OCI-LY7 (cell line): ENCODE results near the gene XYLT1. TPM values are rescaled to one million over a fixed set of nuclear protein-coding genes. Genes with fewer than 3 reads are reported as not detected.

Experiments used
- BruUV-seq: library from RNA; stranded (reverse); fragments of 400-500 nt; replicated peaks from 2 replicates; lab custom pipeline; 2021; lab: Mats Ljungman, UMichigan
- CTCF ChIA-PET: fragments of 300-600 bp; sonication (Branson Sonifier 250); formaldehyde crosslinking; loops from one replicate; lab custom pipeline; 2022; ENCODE audit warnings: antibody characterized with exemption; ENCODE audit not compliant: unreplicated experiment; lab: Charles Lee
- POLR2A ChIA-PET: fragments of 300-600 bp; sonication (Branson Sonifier 250); formaldehyde crosslinking; loops from one replicate; lab custom pipeline; 2022; ENCODE audit warnings: antibody characterized with exemption; lab: Charles Lee
- DNase-seq: peaks from one replicate; pipeline ENCODE4 v3.0.0-alpha.2; 2015; ENCODE audit warnings: low spot score
- H2AFZ ChIP-seq: fragments of 200-600 bp; sonication (generic), shearing (Covaris generic); 2 replicates; pipeline ENCODE4 v1.6.1; 2014; ENCODE audit warnings: mild to moderate bottlenecking, antibody characterized with exemption, low read length, moderate library complexity
- H3K27ac ChIP-seq: fragments of 200-600 bp; sonication (generic); 2 replicates; pipeline ENCODE4 v1.5.1; 2014; ENCODE audit warnings: mixed run types, low read depth, mild to moderate bottlenecking, moderate library complexity, low read length, inconsistent platforms; ENCODE audit not compliant: poor library complexity, severe bottlenecking
- H3K36me3 ChIP-seq: fragments of 200-600 bp; sonication (generic); 2 replicates; pipeline ENCODE4 v1.6.1; 2014; ENCODE audit warnings: mild to moderate bottlenecking, antibody characterized with exemption, low read length, moderate library complexity, mixed read lengths; ENCODE audit not compliant: insufficient read depth
- H3K4me1 ChIP-seq: fragments of 200-600 bp; sonication (generic); 2 replicates; pipeline ENCODE4 v1.5.1; 2014; ENCODE audit warnings: mild to moderate bottlenecking, low read length; ENCODE audit not compliant: insufficient read depth, poor library complexity, severe bottlenecking
- H3K4me2 ChIP-seq: fragments of 200-600 bp; sonication (generic); 2 replicates; pipeline ENCODE4 v1.6.1; 2014; ENCODE audit warnings: mild to moderate bottlenecking, low read length
- H3K4me3 ChIP-seq: fragments of 200-600 bp; sonication (generic); 2 replicates; pipeline ENCODE4 v1.5.1; 2014; ENCODE audit warnings: mild to moderate bottlenecking, low read depth, low read length; ENCODE audit not compliant: poor library complexity, severe bottlenecking
- H3K79me2 ChIP-seq: fragments of 200-600 bp; sonication (generic); 2 replicates; pipeline ENCODE4 v1.6.1; 2016; ENCODE audit warnings: low read depth, mild to moderate bottlenecking, low read length, moderate library complexity, mixed read lengths; ENCODE audit not compliant: insufficient read depth
- H3K9me2 ChIP-seq: fragments of 200-600 bp; sonication (generic); 2 replicates; pipeline ENCODE4 v1.6.1; 2016; ENCODE audit warnings: mild to moderate bottlenecking, low read length, mixed read lengths; ENCODE audit not compliant: insufficient read depth
- H3K9me3 ChIP-seq: fragments of 200-600 bp; sonication (generic); 2 replicates; pipeline ENCODE4 v1.6.1; 2014; ENCODE audit warnings: mild to moderate bottlenecking, mixed run types, low read length, mixed read lengths
- H4K20me1 ChIP-seq: fragments of 200-600 bp; sonication (generic); 2 replicates; pipeline ENCODE4 v1.6.1; 2014; ENCODE audit warnings: mild to moderate bottlenecking, antibody characterized with exemption, low read length, moderate library complexity, mixed read lengths; ENCODE audit not compliant: insufficient read depth
- EZH2phosphoT487 ChIP-seq: fragments of 200-600 bp; sonication (generic); IDR thresholded peaks from 2 replicates; pipeline ENCODE4 v1.6.1; 2018; ENCODE audit warnings: low read depth, borderline replicate concordance, mild to moderate bottlenecking, mixed run types, antibody characterized with exemption, low read length, moderate library complexity, mixed read lengths
- intact Hi-C: fragments of 100-400 bp; cut with micrococcal nuclease; formaldehyde crosslinking; loops from one replicate; pipeline ENCODE4 v1.10.0; 2022; ENCODE audit not compliant: unreplicated experiment
- total RNA-seq, 2 experiments: library from RNA; depleted of rRNA in 1 of 2; stranded (reverse); fragments of >200 nt in 1 of 2; shearing (Covaris generic) in 1 of 2; gene quantifications; 2 replicates each; pipeline ENCODE4 v1.2.3, GENCODE V29; 2014 to 2022
- TF ChIP-seq, protein P1 (sequence below): fragments of 200-600 bp; sonication (generic); conservative IDR thresholded peaks from 2 replicates; pipeline ENCODE4 v1.5.1; 2014; ENCODE audit warnings: mild to moderate bottlenecking, antibody characterized with exemption, low read length, moderate library complexity, mixed read lengths

Gene XYLT1
- total RNA-seq, 2 experiments from 2014 or later = 36.3 to 50.0 TPM

DNA sequence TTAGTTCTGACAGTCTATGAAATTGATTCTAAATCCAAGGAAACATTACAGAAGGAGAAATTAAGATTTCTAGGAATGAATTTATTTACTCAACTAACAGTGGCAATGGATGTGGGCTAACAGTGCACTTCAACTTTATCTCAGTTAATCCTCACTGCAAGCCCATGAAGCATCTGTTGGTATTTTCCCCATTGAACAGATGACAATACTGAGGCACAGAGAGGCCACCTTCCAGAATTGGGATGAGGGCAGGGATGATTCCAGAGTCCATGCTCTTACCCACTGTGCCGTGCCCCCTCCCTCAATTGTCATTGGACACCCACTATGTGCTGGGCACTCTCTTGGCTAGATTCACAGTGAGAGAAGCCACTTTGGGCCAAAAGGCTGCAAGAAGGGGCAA lies 89.0 kb downstream of the XYLT1 start:
- TF ChIP-seq, protein P1, sequence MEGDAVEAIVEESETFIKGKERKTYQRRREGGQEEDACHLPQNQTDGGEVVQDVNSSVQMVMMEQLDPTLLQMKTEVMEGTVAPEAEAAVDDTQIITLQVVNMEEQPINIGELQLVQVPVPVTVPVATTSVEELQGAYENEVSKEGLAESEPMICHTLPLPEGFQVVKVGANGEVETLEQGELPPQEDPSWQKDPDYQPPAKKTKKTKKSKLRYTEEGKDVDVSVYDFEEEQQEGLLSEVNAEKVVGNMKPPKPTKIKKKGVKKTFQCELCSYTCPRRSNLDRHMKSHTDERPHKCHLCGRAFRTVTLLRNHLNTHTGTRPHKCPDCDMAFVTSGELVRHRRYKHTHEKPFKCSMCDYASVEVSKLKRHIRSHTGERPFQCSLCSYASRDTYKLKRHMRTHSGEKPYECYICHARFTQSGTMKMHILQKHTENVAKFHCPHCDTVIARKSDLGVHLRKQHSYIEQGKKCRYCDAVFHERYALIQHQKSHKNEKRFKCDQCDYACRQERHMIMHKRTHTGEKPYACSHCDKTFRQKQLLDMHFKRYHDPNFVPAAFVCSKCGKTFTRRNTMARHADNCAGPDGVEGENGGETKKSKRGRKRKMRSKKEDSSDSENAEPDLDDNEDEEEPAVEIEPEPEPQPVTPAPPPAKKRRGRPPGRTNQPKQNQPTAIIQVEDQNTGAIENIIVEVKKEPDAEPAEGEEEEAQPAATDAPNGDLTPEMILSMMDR = no peak
- TF ChIP-seq EZH2phosphoT487 = no peak
- no peak overlapping the region for H3K27ac ChIP-seq
- H3K4me1 ChIP-seq = peaks cover 28% of the 10 kb centered on the region
- POLR2A ChIA-PET = interaction anchor here (0.7 kb wide), 1 partner anchor 12 kb away, joined by 3 read pairs; no protein-coding TSS in a partner anchor
- no peaks in the 10 kb centered on the region for H3K9me3 ChIP-seq
- H2AFZ ChIP-seq = no peak overlapping the region
- intact Hi-C loops = no loop called here
- H3K4me2 ChIP-seq = no peak overlapping the region
- peaks cover 4% of the 10 kb centered on the region; the same call in 1 of the 2 replicates for H4K20me1 ChIP-seq
- BruUV-seq = no TSS peak
- H3K4me3 ChIP-seq = no peak overlapping the region
- H3K9me2 ChIP-seq = no peaks in the 10 kb centered on the region
- CTCF ChIA-PET = no interaction called here
- no peak for DNase-seq
- no peaks in the 10 kb centered on the region for H3K36me3 ChIP-seq
- H3K79me2 ChIP-seq = 0 out of 2 replicates have a peak, but pooled peaks cover 6% of the 10 kb centered on the region

DNA sequence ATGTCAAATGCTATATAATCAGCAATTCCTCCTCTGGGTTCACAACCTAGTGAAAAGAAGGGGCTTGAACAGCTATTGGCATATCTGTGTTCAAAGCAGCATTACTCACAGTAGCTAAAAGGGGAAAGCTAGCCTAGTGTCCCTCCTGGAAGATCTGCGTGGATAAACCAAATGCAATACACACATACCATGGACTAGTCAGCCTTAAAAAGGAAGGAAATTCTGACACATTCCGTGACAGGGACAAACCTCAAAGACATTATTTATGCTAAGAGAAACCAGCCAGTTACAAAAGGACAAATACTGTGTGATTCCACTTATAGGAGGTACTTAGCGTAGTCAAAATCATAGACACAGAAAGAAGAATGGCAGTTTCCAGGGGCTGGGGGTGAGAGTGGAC lies 90.1 kb downstream of the XYLT1 start:
- Histone ChIP-seq H3K79me2 (peaks cover 6% of the 10 kb centered on the region; the same call in 1 of the 2 replicates), H2AFZ (no peak overlapping the region), H3K4me2 (no peak overlapping the region), H3K36me3 (no peaks in the 10 kb centered on the region), H3K4me1 (peaks cover 37% of the 10 kb centered on the region), H3K4me3 (no peak overlapping the region), H3K27ac (no peak overlapping the region), H4K20me1 (peaks cover 4% of the 10 kb centered on the region; the same call in 1 of the 2 replicates), H3K9me2 (no peaks in the 10 kb centered on the region), H3K9me3 (no peaks in the 10 kb centered on the region)
- intact Hi-C loops = no loop called here
- TF ChIP-seq, protein P1 = no peak
- TF ChIP-seq EZH2phosphoT487 = no peak
- ChIA-PET POLR2A (no interaction called here), CTCF (no interaction called here)
- BruUV-seq = no TSS peak
- no peak for DNase-seq

DNA sequence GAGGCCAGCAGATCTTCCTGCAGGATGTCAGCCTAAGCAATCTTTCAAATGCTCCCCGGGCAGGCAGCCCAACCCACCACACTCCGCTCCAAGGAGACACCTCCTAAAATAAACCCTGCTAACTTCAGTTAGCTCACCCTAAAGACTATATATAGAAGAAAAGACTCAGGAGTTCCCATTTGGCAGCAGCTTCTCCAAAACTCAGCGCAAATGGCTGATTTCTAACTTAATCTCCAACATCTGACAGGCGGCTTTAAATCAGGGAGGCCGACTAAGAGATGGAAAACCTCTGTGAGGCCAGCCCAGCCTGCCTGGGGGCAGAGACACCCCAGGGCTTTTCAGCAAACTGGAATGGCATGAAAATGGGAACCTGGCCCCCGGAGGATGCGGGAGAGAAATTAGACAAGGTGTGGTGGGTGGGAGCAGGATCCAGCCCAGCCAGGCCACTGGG lies 91.6 kb downstream of the XYLT1 start:
- BruUV-seq = no TSS peak
- DNase-seq = no peak
- peaks cover 50% of the 10 kb centered on the region for H3K4me1 ChIP-seq
- intact Hi-C loops = no loop called here
- no peak overlapping the region for H3K27ac ChIP-seq
- H3K36me3 ChIP-seq = no peaks in the 10 kb centered on the region
- CTCF ChIA-PET = no interaction called here
- H3K9me3 ChIP-seq = no peaks in the 10 kb centered on the region
- H2AFZ ChIP-seq = no peak overlapping the region
- H3K4me2 ChIP-seq = no peak overlapping the region
- H3K79me2 ChIP-seq = peaks cover 6% of the 10 kb centered on the region; the same call in 1 of the 2 replicates
- H3K4me3 ChIP-seq = no peak overlapping the region
- TF ChIP-seq, protein P1 = no peak
- no peak for TF ChIP-seq EZH2phosphoT487
- H4K20me1 ChIP-seq = peaks cover 4% of the 10 kb centered on the region; the same call in 1 of the 2 replicates
- POLR2A ChIA-PET = no interaction called here
- H3K9me2 ChIP-seq = no peaks in the 10 kb centered on the region
